GM21447 (cell line): Measurements from ENCODE around the gene EID1.
"Not testable (repeated sequence)": the region's sequence is repeated elsewhere in the genome, so short reads cannot be mapped to it uniquely, and the experiment has no call there.

ENCODE experiments used
- ATAC-seq: cut with Tn5 transposase; IDR thresholded peaks from one replicate; pipeline ENCODE4 v1.9.1; 2021; ENCODE audit not compliant: unreplicated experiment

The EID1 gene

GRCh38 chr15:48909313-48909712 lies 31.4 kb downstream of the EID1 start:
- ATAC-seq = not testable (repeated sequence)

DNA sequence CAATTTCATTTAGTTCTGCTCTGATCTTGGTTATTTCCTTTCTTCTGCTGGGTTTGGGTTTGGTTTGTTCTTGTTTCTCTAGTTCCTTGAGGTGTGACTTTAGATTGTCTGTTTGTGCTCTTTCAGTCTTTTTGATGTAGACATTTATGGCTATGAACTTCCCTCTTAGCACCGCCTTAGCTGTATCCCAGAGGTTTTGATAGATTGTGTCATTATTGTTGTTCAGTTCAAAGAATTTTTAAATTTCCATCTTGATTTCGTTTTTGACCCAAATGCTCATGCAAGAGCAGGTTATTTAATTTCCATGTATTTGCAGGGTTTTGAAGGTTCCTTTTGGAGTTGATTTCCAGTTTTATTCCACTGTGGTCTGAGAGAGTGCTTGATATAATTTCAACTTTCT lies 32.6 kb downstream of the EID1 start:
- ATAC-seq = not testable (repeated sequence)

DNA sequence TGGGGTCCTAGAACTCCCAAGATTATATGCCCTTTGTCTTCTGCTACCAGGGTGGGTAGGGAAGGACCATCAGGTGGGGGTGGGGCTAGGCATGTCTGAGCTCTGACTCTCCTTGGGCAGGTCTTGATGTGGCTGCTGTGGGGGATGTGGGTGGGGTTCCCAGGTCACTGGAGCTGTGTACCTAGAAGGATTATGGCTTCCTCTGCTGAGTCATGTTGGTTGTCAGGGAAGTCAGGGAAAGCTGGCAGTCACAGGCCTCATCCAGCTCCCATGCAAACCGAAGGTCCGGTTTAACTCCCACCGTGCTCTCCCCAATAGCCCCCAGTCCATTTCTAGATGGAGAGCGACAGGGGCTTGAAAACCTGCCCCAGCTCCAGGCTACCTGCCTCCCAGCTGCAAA lies 35.2 kb downstream of the EID1 start:
- no peak for ATAC-seq

GRCh38 chr15:48914717-48915116 lies 36.8 kb downstream of the EID1 start:
- ATAC-seq = no peak

DNA sequence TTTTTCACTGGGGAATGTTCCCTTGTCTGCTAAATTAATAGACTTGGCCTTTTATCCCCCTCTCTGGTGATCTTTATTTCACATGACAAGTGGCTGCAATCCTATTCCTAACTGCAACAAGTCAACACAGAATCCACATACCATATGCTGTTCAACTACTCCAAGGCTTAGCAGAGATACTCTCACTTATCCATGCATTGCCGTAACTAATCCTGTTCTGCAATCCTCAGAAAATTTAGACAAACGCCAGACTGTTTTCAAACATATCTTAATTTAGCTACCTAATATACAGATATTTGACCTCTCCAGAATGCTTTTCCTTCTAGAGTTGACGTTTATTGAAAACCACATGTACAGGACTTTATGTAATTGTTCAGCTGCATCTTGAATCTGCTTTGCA lies 37.9 kb downstream of the EID1 start:
- no peak for ATAC-seq

DNA sequence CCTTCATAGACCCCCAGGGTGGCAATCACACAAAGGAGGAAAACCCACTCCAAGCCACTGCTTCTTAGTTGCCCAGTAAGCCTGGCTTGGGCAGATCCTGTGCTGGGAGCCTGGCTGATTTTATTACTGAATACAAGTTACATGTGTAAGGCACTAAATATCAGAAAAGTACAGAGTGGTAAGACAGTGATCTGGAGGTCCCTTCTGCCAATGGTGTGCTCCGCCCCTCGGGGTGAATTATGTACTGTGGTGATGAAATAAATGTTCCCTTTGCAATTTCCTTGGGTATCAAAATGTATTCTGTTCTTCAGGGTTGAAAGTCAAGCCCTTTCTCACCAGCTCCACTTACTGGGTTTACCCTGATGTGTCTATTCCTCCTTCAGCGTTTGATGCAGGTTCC lies 38.8 kb downstream of the EID1 start:
- no peak for ATAC-seq

DNA sequence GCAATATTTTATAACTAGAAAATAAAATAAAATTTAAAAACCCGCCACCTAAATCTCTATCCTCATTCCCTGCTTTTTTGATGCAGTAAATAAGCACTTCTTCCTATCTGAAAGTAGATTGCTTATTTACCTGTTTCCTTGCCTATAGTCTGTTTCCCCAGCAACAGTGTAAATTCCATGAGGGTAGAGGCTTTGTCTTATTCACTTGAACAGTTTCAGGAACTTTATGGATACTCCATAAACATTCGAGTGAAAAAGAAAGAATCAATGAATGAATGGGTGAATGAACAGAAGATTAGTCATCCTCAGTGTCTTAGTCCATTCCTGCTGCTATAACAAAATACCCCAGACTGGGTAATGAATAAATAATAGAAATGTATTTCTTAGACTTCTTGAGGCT lies 44.1 kb downstream of the EID1 start:
- no peak for ATAC-seq

DNA sequence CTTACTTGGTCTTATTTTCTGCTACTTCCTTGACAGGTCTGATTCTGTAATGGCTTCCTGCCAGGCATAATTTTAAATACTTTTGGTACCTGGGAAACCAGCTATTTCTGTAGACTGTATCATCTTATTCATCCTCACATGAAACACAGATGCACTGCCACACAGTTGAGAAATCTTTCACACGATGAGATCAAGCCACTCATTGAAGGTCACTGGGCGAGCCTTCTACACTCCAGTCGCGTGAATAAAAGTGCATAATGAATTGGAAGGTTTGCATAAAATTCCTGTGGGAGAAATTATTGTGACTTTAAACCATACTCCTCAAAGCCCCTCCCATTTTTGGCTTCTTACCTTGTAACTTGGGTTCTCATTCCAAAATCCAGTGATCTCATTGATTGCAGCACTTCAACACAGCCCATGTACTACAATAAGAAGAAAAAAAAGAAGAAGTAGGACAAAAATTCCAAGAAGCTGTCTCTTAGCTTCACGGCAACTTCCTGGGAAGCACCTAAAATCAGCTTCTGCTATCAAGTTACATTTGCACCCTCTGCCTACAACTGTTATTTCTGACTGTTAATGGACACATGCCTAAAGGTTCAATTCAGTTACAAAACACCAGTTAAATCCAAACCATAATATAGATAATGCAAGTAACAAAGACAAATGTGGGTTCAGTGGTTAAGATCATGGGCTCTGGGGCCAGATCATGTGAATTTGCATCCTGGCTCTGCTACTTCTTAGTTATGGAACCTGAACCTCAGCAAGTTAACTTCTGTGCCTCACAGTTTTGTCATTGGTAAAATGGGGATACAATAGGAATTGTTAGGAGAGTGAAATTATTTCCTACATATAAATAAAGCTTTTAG lies 46.8 kb downstream of the EID1 start:
- no peak for ATAC-seq

- ATAC-seq = no peak
Measured at GRCh38 chr15:48925714-48926223, 47.8 kb downstream of the EID1 start.

DNA sequence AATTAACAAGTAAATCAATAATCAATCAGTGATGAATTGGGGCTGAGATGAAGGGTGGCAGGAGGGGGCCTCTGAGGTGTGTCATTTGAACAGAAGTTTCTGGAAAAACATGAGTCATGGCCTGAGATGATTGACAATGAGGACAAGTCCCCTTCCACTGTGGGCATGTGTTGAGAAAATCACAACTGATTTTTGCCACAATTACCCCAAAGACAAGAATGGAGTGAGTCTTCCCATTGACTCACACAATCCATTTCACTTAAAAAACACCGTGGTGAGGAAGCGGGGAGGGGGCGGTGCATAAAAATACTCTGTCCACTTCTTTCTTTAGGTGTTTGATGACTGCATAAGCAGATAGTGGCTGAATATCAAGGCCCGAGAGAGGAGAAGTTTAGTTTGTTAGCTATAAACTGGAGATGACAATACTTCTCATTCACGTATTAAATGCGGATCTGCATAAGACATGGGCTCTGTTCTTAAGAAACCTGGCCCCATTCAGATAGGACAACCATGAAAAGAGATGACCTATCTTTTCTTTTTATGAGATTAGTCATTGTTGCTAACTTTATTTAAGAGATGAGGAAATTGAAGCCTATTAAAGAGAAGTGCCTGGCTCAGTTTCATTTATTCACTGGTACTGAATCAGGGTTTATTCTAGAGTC lies 51.1 kb downstream of the EID1 start:
- ATAC-seq = no peak

GRCh38 chr15:48929661-48930060 lies 51.7 kb downstream of the EID1 start:
- no peak for ATAC-seq
